ENCODE data around the gene MAP3K5.

The MAP3K5 gene

DNA sequence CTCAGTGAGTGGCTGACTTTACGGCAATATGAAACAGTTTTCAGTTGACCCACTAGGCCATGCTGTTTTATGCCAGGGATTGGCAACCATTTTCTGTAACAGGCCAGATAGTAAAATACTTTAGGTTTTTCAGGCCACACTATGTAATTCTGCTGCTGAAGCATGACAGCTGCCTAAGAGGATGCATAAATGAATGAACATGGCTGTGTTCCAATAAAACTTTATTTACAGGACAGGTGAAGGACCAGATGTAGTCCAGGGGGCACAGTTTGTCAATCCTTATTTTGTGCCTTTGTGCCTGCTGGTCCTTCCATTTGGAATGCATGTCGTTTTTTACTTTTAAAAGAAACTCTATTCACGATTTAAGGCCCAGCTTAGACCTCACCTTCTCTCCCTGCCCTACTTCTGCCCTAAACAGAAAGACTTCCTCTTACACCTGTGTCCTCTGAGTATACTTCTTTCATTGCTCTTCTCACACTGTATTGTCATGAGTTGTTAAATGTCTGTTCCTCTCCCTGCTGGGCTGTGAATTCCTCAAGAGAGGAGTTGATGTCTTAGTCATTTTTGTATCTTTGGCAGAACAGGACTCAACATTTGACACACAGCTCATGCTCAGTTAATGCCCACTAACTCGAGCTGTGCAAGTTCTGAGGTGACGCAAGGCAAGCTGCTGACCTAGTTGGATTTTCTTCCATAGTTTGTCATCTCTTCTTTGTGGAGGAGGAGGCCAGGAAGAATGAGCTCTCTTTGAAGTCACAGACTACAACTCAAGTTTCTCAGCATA lies 152.0 kb downstream of the MAP3K5 start:
- DNase-seq = no peak

DNA sequence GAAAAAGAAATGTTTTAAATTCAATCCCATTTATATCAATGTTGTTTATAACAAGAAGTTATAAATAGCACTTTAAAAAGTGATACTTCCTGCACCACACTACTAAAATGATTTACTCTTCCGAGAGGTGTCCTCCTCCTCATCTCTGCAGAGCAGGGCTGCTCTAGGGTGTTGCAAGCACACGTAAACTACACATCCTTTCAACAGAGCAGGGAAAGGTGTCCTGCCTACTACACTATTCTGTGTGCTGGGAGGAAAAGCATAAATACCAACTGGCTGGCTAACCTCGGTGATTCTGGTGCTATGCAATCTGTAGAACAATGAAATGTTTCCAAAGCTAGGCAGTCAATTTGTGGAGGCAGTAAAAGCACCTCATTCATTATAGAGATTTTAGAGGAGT lies 152.6 kb downstream of the MAP3K5 start:
- DNase-seq = no peak

DNA sequence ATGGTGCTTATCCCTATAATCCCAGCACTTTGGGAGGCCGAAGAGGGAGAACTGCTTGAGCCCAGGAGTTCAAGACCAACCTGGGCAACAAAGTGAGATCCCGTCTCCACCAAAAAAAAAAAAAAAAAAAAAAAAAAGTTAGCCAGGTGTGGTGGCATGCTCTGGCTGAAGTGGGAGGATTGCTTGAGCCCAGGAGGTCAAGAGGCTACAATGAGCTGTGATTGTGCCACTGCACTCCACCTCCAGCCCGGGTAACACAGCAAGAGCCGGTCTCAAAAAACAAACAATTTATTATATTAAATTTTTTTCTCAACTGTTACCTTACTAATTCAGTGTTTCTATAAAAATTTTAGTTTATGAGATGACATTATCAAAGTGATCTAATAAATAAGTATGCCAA lies 156.7 kb downstream of the MAP3K5 start:
- DNase-seq = no peak

DNA sequence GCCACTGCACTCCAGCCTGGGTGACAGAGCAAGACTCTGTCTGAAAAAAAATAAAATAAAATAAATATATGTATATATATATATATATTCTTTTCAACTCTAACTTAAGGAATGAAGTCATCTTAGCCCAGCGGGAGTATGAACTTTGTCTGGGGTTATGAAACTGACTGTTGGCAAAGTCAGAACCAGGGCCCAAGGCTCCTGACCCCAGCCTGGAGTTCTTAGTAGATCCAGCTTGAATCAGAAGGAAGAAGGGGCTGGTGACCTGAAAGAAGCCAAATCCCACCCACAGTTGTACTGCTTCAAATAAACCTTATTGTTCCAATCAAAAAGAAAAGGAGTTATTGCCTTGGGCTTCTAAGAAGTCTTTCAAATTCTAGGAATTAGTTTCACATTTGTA lies 158.9 kb downstream of the MAP3K5 start:
- no peak for DNase-seq

DNA sequence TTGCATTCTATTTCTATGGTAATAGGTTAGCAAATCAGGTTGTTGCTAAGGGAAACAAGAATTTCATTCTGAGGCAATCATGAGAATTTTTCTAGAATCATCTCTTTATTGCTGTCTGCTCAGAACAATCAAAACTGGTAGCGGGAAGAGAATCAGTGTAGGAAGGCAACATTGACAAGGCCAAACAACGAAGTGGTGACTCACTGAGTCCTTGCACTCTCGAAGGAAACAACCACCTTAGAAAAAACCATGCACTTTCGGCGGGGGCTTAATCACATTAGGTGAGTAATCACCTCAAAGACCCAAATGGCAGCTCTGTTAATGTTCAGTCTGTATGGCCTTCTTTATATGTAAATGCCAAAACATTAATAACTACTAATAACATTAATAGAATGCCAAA lies 163.3 kb downstream of the MAP3K5 start:
- no peak for DNase-seq

DNA sequence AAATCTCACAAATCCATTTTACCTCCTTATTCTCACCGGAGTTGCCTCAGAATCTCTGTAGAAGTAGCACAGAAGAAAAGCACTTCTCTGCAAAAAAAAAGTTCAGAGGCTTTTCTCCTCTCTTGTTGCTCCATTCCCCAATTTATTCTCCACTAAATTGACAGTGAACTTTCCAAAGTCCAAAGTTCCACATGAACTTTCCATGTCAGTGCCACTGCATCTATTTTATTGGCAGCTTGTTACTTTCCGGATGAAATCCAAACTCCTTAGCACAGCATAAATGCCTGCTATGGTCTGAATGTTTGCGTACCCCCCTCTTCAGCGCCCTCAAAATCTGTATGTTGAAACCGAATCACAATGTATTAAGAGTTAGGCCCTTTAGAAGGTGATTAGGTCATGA lies 165.1 kb downstream of the MAP3K5 start:
- DNase-seq = no peak

DNA sequence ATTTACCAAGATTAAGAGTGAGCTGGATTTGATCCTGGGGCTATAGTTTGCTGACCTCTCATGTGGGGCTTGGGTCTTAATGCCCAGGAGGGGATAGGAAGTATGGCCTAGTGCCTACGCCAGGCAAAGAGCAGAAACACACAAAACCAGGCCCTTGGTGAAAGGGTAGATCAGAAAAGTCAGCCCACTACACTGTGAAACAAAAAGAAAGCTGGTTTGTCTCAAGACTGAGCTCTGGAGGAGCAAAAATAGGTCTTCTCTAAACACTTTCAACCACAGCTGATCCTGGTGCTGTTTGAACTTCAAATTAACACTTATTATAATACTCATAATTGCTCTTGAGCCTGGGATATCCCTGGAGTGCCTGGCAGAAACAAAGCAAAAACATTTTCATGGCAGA lies 167.0 kb downstream of the MAP3K5 start:
- DNase-seq = no peak

DNA sequence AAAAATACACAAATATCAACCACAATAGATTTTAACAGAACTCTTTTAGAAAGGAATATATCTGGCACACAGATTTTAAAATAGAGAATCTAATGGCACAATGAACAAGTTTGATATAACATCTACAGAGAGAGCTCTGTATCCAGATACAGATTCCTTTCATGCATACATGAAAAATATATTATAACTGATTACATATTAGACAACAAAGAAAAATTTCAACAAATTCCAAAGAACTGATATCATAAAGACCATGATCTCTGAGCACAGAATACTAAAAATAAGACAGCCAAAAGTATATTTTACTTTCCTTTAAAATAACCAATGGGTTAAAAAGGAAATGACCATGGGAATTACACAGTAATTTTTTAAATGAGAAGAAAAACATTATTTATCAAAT lies 167.9 kb downstream of the MAP3K5 start:
- no peak for DNase-seq

DNA sequence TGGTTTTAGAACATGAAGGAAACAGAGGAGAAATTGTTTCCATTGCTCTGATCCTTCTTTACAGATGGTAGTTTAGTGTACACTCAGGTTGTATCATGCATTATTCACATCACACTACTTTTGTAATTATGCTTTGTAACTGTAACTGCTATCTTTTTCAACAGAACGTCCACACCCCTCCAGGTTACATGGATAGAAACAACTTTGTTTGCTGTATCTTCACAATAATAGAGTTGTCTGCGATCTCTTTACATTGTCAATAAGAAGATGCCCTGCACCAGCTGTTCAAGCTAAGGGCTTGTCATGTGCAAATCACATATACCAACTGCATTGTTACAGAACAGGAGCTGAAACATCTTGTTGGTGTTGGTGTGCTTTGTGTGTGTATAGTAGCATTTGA lies 174.2 kb downstream of the MAP3K5 start:
- DNase-seq = no peak

DNA sequence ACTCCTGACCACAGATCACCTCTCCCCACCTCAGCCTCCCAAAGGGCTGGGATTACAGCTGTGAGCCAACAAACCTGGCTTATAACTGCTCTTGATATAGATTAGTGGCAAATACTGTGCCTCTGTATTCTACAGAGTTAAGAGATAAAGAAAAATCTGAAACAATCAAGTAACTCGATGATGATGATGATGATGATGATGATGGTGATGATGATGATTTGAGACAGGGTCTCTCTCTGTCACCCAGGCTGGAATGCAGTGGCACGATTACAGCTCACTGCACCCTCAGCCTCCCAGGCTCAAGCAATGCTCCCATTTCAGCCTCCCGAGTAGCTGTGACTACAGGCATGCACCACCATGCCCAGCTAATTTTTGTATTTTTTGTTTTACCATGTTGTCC lies 175.8 kb downstream of the MAP3K5 start:
- DNase-seq = no peak

DNA sequence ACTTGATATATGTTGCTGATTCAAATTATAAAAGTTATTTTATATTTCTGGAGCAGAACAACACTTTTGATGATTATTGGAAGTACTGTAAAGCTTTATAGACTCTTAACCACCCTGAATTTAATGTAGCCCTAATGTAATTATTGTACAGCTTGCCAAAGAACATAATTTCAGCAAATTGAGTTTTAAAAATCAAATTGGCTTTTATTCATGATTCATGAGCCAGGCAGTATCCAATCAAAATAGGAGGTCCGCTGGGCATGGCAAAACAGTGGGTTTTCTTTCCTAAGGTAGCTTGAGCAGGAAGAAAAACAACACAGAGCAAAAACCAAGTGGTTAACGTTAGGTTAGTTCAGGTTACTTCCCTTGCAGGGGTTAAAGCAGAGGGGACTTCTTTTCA lies 177.3 kb downstream of the MAP3K5 start:
- no peak for DNase-seq

DNA sequence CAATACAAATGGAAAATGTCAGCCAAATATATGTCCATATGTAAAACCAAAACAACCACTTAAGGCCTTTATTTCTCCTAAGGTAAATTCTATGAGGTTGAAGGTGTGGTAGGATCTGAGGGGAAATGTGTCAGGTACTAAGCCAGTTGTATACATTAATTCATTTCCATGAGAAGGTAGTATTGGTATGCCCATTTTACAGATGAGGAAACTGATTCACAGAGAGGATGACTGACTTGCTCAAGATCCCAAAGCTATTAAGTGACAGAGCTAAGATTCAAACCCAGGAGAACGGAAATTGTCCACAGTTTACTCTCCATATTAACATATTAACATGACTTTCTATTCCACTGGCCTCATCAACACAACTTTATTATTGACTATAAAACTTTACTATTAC lies 177.9 kb downstream of the MAP3K5 start:
- DNase-seq = no peak

DNA sequence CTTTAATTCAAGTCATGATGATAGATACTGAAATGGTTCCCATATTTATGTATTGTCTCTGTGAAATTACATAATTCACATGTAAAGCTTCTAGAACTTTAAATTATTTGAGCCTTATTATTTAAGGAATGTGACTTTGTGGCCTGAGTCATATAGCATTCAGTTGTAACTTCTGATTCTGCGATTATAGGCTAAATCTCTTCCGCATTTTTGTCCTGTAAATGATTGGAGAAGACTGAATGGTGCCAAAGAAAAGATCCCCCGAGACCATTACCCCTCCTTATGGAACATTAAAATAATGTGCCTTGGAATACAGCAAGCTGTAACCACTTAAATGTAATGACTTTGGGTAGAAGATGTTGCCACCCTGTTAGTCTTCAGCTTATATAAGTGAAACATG lies 178.8 kb downstream of the MAP3K5 start:
- no peak for DNase-seq

DNA sequence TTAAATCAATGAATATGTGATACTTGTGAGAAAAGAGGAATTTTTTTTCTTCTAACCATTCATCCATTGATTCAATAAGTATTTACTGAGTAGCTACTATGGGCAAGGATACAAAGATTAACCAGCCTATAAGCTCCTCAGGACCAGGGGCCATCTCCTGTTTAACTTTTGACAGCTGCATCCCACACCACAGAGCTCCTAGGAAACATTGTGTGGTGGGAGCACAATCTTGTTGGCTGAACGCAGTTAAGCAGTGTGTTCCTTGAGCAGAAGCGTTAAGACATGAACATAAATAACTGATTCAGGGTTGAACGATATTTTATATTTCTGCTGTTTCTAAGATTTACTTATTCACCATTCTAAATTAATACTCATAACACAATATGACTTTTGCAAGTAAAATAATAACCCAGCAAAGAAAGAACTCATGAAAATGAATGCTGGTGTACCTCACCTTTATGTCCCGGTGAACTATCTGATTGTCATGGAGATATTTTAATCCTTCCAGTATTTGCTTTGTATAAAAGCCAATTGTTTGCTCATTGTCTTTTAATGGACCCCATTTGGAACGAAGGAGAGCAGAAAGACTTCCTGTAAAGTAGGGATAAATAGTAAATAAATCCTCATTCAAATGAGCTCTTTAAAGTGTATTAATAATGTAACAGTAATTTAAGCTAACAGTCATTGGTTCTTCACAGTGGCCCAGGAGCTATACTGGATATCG lies 179.4 kb downstream of the MAP3K5 start:
- DNase-seq = no peak

DNA sequence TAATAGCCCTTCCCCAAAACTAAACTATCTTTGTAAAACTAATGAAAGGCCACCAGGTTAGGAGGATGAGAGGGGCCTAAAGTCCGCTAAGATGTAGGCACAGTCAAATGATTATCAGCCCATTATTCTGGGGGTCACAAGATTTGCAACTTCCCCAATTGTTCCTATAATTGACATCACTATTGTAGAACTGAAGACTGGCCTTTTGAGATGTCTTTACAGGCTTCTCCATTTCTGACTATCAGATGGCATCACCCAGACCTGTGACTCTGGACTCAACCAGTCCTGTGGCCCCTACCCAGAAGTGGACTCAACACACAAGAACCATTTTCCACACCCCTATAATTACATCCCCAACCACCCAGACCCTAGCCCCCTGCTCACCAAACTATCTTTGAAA lies 180.5 kb downstream of the MAP3K5 start:
- no peak for DNase-seq

DNA sequence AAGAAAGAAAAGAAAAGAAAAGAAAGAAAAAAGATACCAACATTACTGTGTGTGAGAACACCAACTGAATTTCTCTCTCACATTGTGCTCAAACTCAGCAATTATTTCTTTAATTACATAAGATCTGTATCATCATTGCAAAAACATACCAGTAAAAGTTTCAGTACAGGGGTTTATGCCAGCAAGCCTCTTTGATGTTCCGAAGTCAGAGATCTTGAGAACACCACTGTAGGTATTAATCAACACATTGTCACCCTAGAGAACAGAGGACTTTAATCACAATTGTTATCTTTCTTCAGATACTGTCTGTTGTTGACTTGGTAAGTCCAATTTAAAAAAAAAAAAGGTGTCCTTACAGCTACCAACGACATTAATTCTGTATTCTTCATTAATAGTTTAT lies 181.1 kb downstream of the MAP3K5 start:
- no peak for DNase-seq

DNA sequence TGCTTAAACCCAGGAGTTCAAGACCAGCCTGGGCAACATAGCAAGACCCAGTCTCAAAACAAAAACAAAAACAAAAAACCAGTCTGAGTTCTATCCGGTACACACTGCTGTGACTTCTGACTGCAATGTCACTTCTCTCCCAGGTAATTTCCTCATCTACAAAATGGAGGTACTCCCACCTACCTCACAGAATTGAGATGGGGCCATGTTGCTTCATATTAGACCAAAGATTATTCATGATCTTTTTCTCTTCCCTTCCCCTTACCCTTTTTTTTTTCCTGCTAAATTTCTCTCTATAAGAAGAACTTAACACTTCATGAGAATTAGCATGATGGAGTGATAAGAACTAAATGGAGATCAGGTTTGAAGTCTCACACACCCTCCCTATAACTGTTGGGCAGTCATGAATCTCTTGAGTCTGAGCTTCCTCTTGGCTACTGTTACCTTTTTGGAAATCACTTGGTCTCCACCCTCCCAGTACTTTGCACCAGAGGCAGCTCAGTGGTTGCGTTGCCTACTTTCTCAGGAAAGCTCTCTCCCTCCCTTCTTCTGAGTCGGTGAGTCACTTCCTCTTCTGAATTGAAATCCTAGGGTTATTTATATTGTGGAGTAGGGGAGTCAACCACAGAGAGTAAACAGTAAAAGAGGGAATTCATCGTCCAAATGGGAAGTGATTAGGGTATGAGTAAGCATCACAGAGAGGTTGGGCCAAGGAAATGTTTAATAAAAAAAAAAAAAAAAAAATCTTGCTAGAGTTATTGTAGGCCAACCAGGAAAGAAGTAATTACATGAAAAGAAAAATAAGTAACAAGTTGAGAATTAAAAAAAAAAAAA lies 182.2 kb downstream of the MAP3K5 start:
- DNase-seq = no peak

DNA sequence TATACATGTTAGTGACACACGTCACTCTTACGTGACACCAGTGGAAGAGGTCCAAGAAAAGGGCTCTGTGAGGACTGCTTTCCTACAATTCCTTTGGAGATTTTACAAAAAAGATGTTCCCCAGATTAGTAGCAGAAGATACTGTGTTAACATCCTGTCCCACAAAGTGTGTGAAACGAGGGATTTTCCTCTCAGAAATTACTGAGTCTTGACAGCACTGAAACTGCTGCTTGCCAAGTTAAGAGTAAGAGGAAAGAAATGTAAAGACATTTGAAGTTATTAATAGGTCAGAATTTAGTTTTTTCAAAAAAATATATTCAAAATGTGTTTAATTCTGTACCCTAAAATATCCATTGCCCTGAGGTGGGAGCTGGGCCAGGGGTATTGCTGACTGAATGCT lies 183.3 kb downstream of the MAP3K5 start:
- no peak for DNase-seq

DNA sequence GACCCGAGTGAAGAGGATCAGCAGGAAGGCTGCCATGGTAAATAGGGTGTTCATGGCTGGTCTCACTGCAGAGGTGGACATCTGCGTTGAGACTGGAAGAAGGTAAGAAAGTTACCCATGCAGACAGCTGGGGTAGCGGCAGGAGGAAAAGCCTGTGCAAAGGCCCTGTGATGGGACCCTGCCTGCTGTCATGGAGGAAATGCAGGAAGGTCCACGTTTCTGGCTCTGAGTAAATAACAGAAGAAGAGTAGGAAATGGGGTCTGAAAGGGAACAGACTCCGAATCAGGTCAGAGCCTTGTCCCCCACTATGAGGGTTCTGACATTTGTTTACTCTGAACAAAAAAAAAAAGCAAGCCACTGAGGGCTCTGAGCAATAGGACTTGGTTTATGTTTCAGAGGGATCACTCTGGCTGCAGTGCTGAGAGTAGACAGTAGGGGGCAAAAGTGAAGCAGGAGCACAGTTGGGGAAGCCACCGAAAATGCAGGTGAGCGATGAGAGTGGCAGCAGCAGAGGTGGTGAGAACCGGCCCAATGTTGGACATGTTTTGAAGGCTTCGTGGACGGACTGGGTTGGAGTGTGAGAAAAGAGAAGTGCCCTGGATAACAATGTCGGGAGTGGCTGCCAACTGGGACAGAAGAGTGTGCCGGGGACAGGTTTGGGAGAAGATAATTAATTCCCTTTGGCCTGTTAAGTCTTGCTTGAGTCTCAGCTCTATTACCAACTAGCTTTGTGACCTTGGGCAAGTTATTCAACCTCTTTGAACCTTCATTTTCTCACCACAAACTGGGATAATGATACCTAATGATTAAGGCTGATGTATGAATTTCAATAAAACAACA lies 184.1 kb downstream of the MAP3K5 start:
- peak; percentile 90 for DNase-seq

DNA sequence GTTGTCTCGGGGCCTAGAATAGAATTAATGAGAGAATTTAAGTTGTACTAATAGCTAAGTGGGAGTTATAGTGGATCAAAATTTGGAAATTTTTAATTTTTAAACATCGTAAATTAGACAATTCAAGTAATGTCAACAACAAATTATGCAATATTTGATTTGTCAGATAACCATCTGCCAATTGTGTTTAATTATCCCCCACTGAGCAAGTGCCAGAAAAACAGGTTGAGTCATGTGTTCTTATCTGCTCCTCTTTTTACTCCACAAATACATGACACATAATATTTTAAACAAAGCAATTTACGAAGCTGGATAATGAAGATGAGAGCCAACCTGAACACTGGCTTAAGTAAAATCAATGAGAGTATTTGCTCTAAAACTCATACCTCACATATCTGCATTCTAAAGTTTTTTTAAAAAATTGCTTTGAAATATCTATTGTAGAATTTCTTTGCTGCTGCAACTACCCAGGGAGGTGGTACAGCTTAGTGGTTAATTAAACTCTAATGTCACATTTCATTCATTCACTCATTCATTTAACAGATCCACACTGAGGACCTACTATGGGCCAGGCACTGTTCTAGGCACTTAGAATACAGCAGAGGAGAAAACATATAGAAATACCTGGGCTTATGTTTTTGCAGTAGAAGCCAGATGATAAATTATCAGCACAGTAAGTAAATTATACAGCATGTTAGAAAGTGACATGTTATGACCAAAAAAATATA lies 184.9 kb downstream of the MAP3K5 start:
- no peak for DNase-seq

DNA sequence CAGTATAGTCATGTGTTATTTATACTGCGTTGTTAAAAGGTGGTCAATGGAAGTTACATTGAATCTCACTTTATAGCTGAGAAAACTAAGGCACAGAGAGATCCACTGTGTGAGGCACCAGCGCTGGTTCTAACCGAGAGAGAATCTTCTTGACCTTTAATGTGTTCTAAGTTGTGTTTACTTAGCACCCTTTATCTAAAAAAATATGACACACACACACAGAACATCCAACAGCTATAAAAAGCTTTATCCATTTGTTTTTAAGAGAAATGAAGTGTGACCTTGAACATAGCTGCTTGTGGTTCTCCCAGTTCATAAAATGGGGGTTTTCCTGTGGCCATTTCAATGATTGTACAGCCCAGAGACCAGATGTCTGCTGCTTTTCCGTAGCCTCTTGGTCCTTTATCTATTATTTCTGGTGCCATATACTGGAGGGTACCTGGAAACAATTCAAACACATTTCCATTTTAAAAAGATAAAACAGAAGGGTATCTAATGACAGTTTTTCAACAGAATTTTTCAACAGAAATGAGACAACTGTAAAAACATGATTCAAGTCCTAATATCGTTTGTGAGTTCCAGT lies 187.3 kb downstream of the MAP3K5 start:
- DNase-seq = no peak

DNA sequence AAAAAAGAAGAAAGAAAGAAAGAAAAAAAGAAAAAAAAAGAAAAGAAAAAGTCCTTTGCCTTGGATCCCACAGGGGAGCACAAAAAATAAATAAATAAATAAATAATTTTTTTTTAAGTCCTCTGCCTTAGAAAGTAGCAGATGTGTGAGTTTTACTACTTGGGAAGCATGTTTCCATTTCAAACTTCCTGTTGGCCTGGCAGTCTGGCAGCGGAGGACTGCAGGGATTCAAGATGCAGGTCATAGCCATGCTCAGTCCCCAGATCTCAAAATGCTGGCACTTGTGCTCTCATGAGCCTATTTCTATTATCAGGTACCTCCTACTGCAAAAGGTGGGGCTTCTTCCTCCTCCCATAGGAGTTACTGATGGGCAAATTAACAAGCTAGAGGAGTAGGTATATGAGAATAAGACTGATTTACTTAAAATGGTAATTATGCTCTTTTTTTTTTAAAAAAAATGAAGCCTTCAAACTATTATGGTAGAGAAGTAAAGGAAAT lies 187.9 kb downstream of the MAP3K5 start:
- DNase-seq = no peak

Measured in activated CD4-positive, alpha-beta T cell treated with anti-CD3 and anti-CD28 coated beads for 48 hours (primary cell).